GM21723 (cell line): ENCODE data around the gene TADA1.

Experiments used
- ATAC-seq: cut with Tn5 transposase; IDR thresholded peaks from one replicate; pipeline ENCODE4 v1.9.1; 2021; ENCODE audit warnings: mild to moderate bottlenecking, moderate library complexity; ENCODE audit not compliant: unreplicated experiment

Gene TADA1

GRCh38 chr1:166875734-166876539 is at the start of gene TADA1:
Gene TADA1, minus strand, starts transcription at chr1:166876264. Its CDS starts 31 bp downstream, at chr1:166876233.
- peak; percentile 94 for ATAC-seq

- ATAC-seq: peak; percentile 93
Observed at GRCh38 chr1:166924823-166925541, 48.9 kb upstream of the TADA1 start.

GRCh38 chr1:166920561-166921475 is 44.8 kb upstream of the TADA1 start:
- ATAC-seq: no peak

- ATAC-seq: no peak
Observed at GRCh38 chr1:166918956-166919316, 42.9 kb upstream of the TADA1 start.

GRCh38 chr1:166918088-166918955 is 42.3 kb upstream of the TADA1 start:
- ATAC-seq: no peak

- ATAC-seq: no peak
Observed at GRCh38 chr1:166915941-166916340, 39.9 kb upstream of the TADA1 start.

GRCh38 chr1:166915042-166915441 is 39.0 kb upstream of the TADA1 start:
- no peak for ATAC-seq

- no peak for ATAC-seq
Observed at GRCh38 chr1:166914111-166914510, 38.0 kb upstream of the TADA1 start.

- no peak for ATAC-seq
Observed at GRCh38 chr1:166911624-166912023, 35.6 kb upstream of the TADA1 start.

GRCh38 chr1:166910396-166910994 is 34.4 kb upstream of the TADA1 start:
- peak; percentile 98 for ATAC-seq

GRCh38 chr1:166908942-166909341 is 32.9 kb upstream of the TADA1 start:
- ATAC-seq: no peak

GRCh38 chr1:166907763-166908162 is 31.7 kb upstream of the TADA1 start:
- ATAC-seq: no peak

GRCh38 chr1:166907051-166907450 is 31.0 kb upstream of the TADA1 start:
- no peak for ATAC-seq

- ATAC-seq: no peak
Observed at GRCh38 chr1:166906647-166907046, 30.6 kb upstream of the TADA1 start.

GRCh38 chr1:166905900-166906299 is 29.8 kb upstream of the TADA1 start:
- ATAC-seq: no peak

GRCh38 chr1:166905136-166905535 is 29.1 kb upstream of the TADA1 start:
- ATAC-seq: no peak

GRCh38 chr1:166903232-166903631 is 27.2 kb upstream of the TADA1 start:
- no peak for ATAC-seq

GRCh38 chr1:166902279-166902678 is 26.2 kb upstream of the TADA1 start:
- ATAC-seq: no peak

GRCh38 chr1:166900987-166901386 is 24.9 kb upstream of the TADA1 start:
- ATAC-seq: no peak

GRCh38 chr1:166899769-166900168 is 23.7 kb upstream of the TADA1 start:
- no peak for ATAC-seq
